Ovary (tissue), 9 donors: Measurements from ENCODE around the gene FGR. TPM values are rescaled to one million over a fixed set of nuclear protein-coding genes. Genes with fewer than 3 reads are reported as not detected.
A peak's percentile ranks its signal among the peaks of the same experiment; 100 is the strongest.

Source experiments
- DNase-seq, 5 donors: peaks; one replicate each; pipeline ENCODE4 v3.0.0-alpha.2; 2019 to 2020
- H3K27ac ChIP-seq, 2 donors: fragments of 200-600 bp; one replicate each; pipeline versions ENCODE4 v1.5.1 to v1.8.0; 2019 to 2022
- H3K27me3 ChIP-seq: fragments of 200-600 bp; one replicate; pipeline ENCODE4 v1.8.0; 2022
- H3K36me3 ChIP-seq: fragments of 200-600 bp; sonication (generic); one replicate; pipeline ENCODE4 v1.5.1; 2019
- H3K4me1 ChIP-seq: one replicate; pipeline ENCODE4 v1.8.1; 2013; ENCODE audit warnings: mild to moderate bottlenecking, moderate library complexity; ENCODE audit not compliant: insufficient read depth
- H3K4me3 ChIP-seq: fragments of 200-600 bp; sonication (generic); one replicate; pipeline ENCODE4 v1.5.1; 2017
- H3K9me3 ChIP-seq, 2 donors: fragments of 200-600 bp in 1 of 2; sonication (generic) in 1 of 2; one replicate each; pipeline versions ENCODE4 v1.5.1 to v1.8.1; 2013 to 2019; ENCODE audit warnings: mild to moderate bottlenecking in 1 of 2, moderate library complexity in 1 of 2
- EP300 ChIP-seq: sonication (generic); formaldehyde crosslinking; IDR thresholded peaks from one replicate; pipeline ENCODE4 v1.6.1; 2017; ENCODE audit warnings: antibody characterized with exemption
- POLR2A ChIP-seq: fragments of 450-650 bp; IDR thresholded peaks from one replicate; pipeline ENCODE4 v1.6.1; 2017; ENCODE audit warnings: antibody characterized with exemption, mild to moderate bottlenecking, moderate library complexity
- WGBS, 3 donors: extraction: QIAGEN DNeasy Blood & Tissue Kit in 1 of 3; methylation state at CpG; one replicate each; pipeline versions ENCODE4 v1.1.5 to v1.1.7; 2013 to 2017; 5-methylcytosine and 5-hydroxymethylcytosine counted together
- intact Hi-C, 4 donors: fragments of 100-400 bp; cut with DNase I; formaldehyde crosslinking; loops; one replicate each; pipeline versions ENCODE4 v1.11.0 to v1.15.1; 2022 to 2023
- polyA plus RNA-seq, 2 donors: library from polyadenylated mRNA; stranded (reverse); fragments of 200-250 nt in 1 of 2; fragments of 350-450 nt in 1 of 2; fragmentation: Illumina TruSeq in 1 of 2; extraction: RNeasy Lipid Tissue Mini Kit (QIAGEN cat#74804) in 1 of 2; gene quantifications; one replicate each; pipeline ENCODE4 v1.2.3, GENCODE V29; 2013 to 2014
- total RNA-seq, 7 donors: library from RNA; depleted of rRNA in 2 of 7; stranded (reverse); fragments of >200 nt in 2 of 7; fragmentation: NEBNext Ultra II Directional in 3 of 7; extraction: Animal tissue kit (Norgen Biotek cat#: 25700) in 3 of 7; gene quantifications; one replicate each; pipeline versions ENCODE4 v1.1.0 to v1.2.4, GENCODE V29; 2016 to 2023
- TF ChIP-seq, protein P1 (sequence below), 3 donors: fragments of 450-650 bp in 2 of 3; fragments of 200-600 bp in 1 of 3; IDR thresholded peaks; one replicate each; pipeline versions ENCODE4 v1.5.1 to v1.8.0; 2016 to 2022; ENCODE audit warnings: antibody characterized with exemption in 3 of 3, mild to moderate bottlenecking in 1 of 3
- donor health status: DM: no; HTN: no; CAD: no; lungs with moderate emphysema.
- donor health status: DM: no; HTN: no; CAD: no.
- donor health status: Bipolar disorder and iron deficiency.
- donor health status: DM: yes; HTN: yes; CAD: no.
- donor health status: DM: no; HTN: no; CAD: no.
- donor health status: DM: yes; HTN: yes; CAD: no.

Gene FGR
- total and polyA plus RNA-seq, 9 donors, result 1.1 to 14.1 (median 4.2) TPM

DNA sequence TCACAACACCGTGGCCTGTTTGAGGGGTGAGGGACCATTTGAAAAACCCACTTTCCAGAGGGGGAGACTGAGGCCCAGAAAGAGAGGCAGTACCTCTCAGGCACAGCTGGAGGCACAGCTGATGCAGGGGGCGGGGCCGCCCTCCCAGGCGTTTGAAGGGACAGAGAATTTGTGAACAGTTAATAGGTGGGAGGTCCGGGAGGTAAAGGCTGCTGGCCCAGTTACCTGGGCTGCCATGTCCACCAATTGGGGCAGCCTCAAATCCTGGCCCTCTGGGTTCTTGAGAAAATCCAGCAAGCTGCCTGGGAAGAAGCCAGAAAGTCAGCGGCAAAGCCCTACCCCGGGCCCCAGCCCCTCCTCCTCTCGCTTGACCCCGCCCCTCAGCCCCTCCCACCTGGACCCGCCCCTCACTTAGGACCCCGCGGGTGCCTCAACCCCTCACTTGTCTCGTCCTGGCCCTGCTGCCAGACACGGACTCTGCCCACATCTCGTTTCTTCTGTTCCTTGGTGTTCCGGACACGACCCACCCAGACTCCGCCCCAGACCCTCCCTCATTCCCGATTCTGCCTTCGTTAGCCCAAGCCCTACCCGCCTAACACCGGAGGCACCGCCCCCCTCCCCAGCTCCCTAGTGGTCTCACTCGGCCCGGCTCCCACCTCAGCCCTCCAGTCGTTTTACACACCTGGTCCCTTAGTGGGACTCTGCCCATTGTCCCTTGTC is 20.2 kb downstream of the FGR start:
- 12 to 21% (median 13%) methylated on average over 26 of the region's 26 CpGs for WGBS, 3 donors
- intact Hi-C loops, result loop anchor here in 1 of 4 donors (5.0 kb wide), 1 partner anchor 48 kb away; no protein-coding TSS in a partner anchor
- peak in 1 of 5 donors; percentile 21 for DNase-seq
- Histone ChIP-seq H3K4me1 (peaks cover 3% of the 10 kb centered on the region), H3K4me3 (no peak overlapping the region), H3K27me3 (no peaks in the 10 kb centered on the region), H3K36me3 (no peaks in the 10 kb centered on the region), H3K27ac (no peak overlapping the region), H3K9me3 (no peaks in the 10 kb centered on the region)
- TF ChIP-seq POLR2A (no peak), EP300 (no peak)
- TF ChIP-seq, protein P1, sequence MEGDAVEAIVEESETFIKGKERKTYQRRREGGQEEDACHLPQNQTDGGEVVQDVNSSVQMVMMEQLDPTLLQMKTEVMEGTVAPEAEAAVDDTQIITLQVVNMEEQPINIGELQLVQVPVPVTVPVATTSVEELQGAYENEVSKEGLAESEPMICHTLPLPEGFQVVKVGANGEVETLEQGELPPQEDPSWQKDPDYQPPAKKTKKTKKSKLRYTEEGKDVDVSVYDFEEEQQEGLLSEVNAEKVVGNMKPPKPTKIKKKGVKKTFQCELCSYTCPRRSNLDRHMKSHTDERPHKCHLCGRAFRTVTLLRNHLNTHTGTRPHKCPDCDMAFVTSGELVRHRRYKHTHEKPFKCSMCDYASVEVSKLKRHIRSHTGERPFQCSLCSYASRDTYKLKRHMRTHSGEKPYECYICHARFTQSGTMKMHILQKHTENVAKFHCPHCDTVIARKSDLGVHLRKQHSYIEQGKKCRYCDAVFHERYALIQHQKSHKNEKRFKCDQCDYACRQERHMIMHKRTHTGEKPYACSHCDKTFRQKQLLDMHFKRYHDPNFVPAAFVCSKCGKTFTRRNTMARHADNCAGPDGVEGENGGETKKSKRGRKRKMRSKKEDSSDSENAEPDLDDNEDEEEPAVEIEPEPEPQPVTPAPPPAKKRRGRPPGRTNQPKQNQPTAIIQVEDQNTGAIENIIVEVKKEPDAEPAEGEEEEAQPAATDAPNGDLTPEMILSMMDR (IDR thresholded peaks at IDR 0.05), result no peak

- TF ChIP-seq, protein P1 (IDR thresholded peaks at IDR 0.05), result no peak
- no peak for TF ChIP-seq EP300
- TF ChIP-seq POLR2A, result no peak
- DNase-seq, result no peak
- H3K9me3 ChIP-seq, result no peaks in the 10 kb centered on the region
These were observed 20.9 kb downstream of the FGR start for GRCh38 chr1:27614043-27614624.

DNA sequence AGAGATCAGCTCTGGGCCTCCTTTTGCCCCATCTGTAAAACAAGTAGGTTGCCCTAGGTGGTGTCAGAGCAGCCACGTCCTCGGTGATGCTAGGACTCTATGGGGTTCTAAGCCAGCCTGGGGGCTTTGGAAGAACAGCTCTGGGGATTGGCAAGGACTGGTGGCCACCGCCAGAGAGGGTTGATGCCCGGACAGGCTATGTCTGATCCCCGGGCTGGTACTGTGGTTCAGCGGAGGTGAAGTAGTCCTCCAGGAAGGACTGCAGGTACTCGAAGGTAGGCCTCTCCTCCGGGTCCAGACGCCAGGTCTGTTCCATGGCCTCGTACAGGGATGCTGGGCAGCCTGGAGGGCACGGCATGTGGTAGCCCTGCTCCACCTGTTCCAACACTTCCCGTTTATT is 22.3 kb downstream of the FGR start:
- 78 to 86% (median 85%) methylated on average over 12 of the region's 12 CpGs for WGBS, 3 donors
- DNase-seq, result no peak
- TF ChIP-seq, protein P1 (IDR thresholded peaks at IDR 0.05), result no peak
- no peak for TF ChIP-seq POLR2A
- TF ChIP-seq EP300, result no peak
- H3K36me3 ChIP-seq, result no peaks in the 10 kb centered on the region
- intact Hi-C loops, result loop anchor here in 1 of 4 donors (5.0 kb wide), 1 partner anchor 50 kb away; no protein-coding TSS in a partner anchor
- peaks cover 3% of the 10 kb centered on the region for H3K4me1 ChIP-seq
- no peaks in the 10 kb centered on the region for H3K27me3 ChIP-seq
- H3K27ac ChIP-seq, result no peak overlapping the region
- no peak overlapping the region for H3K4me3 ChIP-seq
- no peaks in the 10 kb centered on the region for H3K9me3 ChIP-seq

More at GRCh38 chr1:27614043-27614624, 20.9 kb downstream of the FGR start:
- intact Hi-C loops, result loop anchor here in 1 of 4 donors (5.0 kb wide), 1 partner anchor 48 kb away; no protein-coding TSS in a partner anchor
- H3K27me3 ChIP-seq, result no peaks in the 10 kb centered on the region
- peaks cover 3% of the 10 kb centered on the region for H3K4me1 ChIP-seq
- no peak overlapping the region for H3K4me3 ChIP-seq
- no peaks in the 10 kb centered on the region for H3K36me3 ChIP-seq
- H3K27ac ChIP-seq, result no peak overlapping the region
- WGBS, 3 donors, result 51 to 71% (median 57%) methylated on average over 16 of the region's 16 CpGs

- Histone ChIP-seq H3K4me1 (peaks cover 3% of the 10 kb centered on the region), H3K36me3 (no peaks in the 10 kb centered on the region), H3K9me3 (no peaks in the 10 kb centered on the region), H3K27ac (no peak overlapping the region), H3K27me3 (no peaks in the 10 kb centered on the region), H3K4me3 (no peak overlapping the region)
- WGBS, 3 donors, result 64 to 73% (median 72%) methylated on average over 4 of the region's 4 CpGs
- DNase-seq, result no peak
- TF ChIP-seq, protein P1 (IDR thresholded peaks at IDR 0.05), result no peak
- TF ChIP-seq EP300 (no peak), POLR2A (no peak)
- intact Hi-C loops, result loop anchor here in 1 of 4 donors (5.0 kb wide), 1 partner anchor 51 kb away; no protein-coding TSS in a partner anchor
These were observed 23.5 kb downstream of the FGR start for GRCh38 chr1:27611450-27611849.
